PC-9 (cell line): ENCODE data around the gene FAM171A2. TPM values are rescaled to one million over a fixed set of nuclear protein-coding genes. Genes with fewer than 3 reads are reported as not detected.
"Not testable (repeated sequence)": the region's sequence is repeated elsewhere in the genome, so short reads cannot be mapped to it uniquely, and the experiment has no call there.

Experiments
- BruUV-seq: library from RNA; stranded (reverse); fragments of 400-500 nt; replicated peaks from 2 replicates; lab custom pipeline; 2021; lab: Mats Ljungman, UMichigan
- CTCF ChIA-PET: fragments of 300-600 bp; sonication (Branson Sonifier 250); formaldehyde crosslinking; loops from one replicate; lab custom pipeline; 2022; ENCODE audit warnings: antibody characterized with exemption; lab: Charles Lee
- POLR2A ChIA-PET: fragments of 300-600 bp; sonication (Branson Sonifier 250); formaldehyde crosslinking; loops from one replicate; lab custom pipeline; 2022; ENCODE audit warnings: antibody characterized with exemption; ENCODE audit not compliant: unreplicated experiment; lab: Charles Lee
- DNase-seq, 2 experiments: peaks; one replicate each; pipeline versions ENCODE4 v3.0.0 to v3.0.0-alpha.2; 2015 to 2022; ENCODE audit warnings: mixed read lengths in 1 of 2
- H2AFZ ChIP-seq: fragments of 200-600 bp; sonication (generic); 2 replicates; pipeline ENCODE4 v1.8.1; 2017; ENCODE audit warnings: antibody characterized with exemption
- H3F3A ChIP-seq: fragments of 200-600 bp; sonication (generic); 2 replicates; pipeline ENCODE4 v1.8.1; 2017; ENCODE audit warnings: antibody characterized with exemption, mild to moderate bottlenecking, low read depth; ENCODE audit not compliant: insufficient read depth
- H3K27ac ChIP-seq: fragments of 200-600 bp; sonication (generic); 2 replicates; pipeline ENCODE4 v1.6.1; 2016; ENCODE audit warnings: mixed run types
- H3K27me3 ChIP-seq: fragments of 200-600 bp; sonication (generic); 2 replicates; pipeline ENCODE4 v1.6.1; 2016; ENCODE audit warnings: low read depth, mixed run types; ENCODE audit not compliant: insufficient read depth
- H3K36me3 ChIP-seq: fragments of 200-600 bp; sonication (generic); 2 replicates; pipeline ENCODE4 v1.6.1; 2016; ENCODE audit warnings: low read depth, mixed run types
- H3K4me1 ChIP-seq: fragments of 200-600 bp; sonication (generic); replicated peaks from 2 replicates; pipeline ENCODE4 v1.6.1; 2016; ENCODE audit warnings: mixed run types; ENCODE audit not compliant: insufficient read depth
- H3K4me2 ChIP-seq: fragments of 200-600 bp; sonication (generic); 2 replicates; pipeline ENCODE4 v1.6.1; 2017; ENCODE audit warnings: mixed run types
- H3K4me3 ChIP-seq: fragments of 200-600 bp; sonication (generic); 2 replicates; pipeline ENCODE4 v1.6.1; 2016; ENCODE audit warnings: mixed run types
- H3K79me2 ChIP-seq: fragments of 200-600 bp; sonication (generic); 2 replicates; pipeline ENCODE4 v1.6.1; 2017; ENCODE audit warnings: low read depth, mixed run types
- H3K9me2 ChIP-seq: fragments of 200-600 bp; sonication (generic); 2 replicates; pipeline ENCODE4 v1.8.1; 2017; ENCODE audit warnings: mild to moderate bottlenecking; ENCODE audit not compliant: insufficient read depth
- H3K9me3 ChIP-seq: fragments of 200-600 bp; sonication (generic); 2 replicates; pipeline ENCODE4 v1.8.1; 2016; ENCODE audit warnings: low read depth; ENCODE audit not compliant: insufficient read depth
- H4K20me1 ChIP-seq: fragments of 200-600 bp; sonication (generic); 2 replicates; pipeline ENCODE4 v1.8.1; 2017; ENCODE audit not compliant: insufficient read depth
- CTCF ChIP-seq: fragments of 200-600 bp; sonication (generic); conservative IDR thresholded peaks from 2 replicates; pipeline ENCODE4 v1.6.1; 2017; ENCODE audit warnings: mixed run types, antibody characterized with exemption, mild to moderate bottlenecking, moderate library complexity
- EZH2 ChIP-seq: fragments of 200-600 bp; sonication (generic); IDR thresholded peaks from 2 replicates; pipeline ENCODE4 v1.8.0; 2017; ENCODE audit warnings: antibody characterized with exemption, low read depth
- intact Hi-C: fragments of 100-400 bp; cut with micrococcal nuclease; formaldehyde crosslinking; loops from one replicate; pipeline ENCODE4 v1.10.0; 2022; ENCODE audit not compliant: unreplicated experiment
- total RNA-seq: library from RNA; stranded (reverse); gene quantifications from 2 replicates; pipeline ENCODE4 v1.2.3, GENCODE V29; 2021

The FAM171A2 gene
- total RNA-seq, 1 experiment from 2014 or later = 8.3 TPM

- no peak overlapping the region for H3K4me3 ChIP-seq
- H3K36me3 ChIP-seq = peaks cover 7% of the 10 kb centered on the region; the same call in 1 of the 2 replicates
- CTCF ChIA-PET = no interaction called here
- POLR2A ChIA-PET = no interaction called here
- no peaks in the 10 kb centered on the region for H3K79me2 ChIP-seq
- no peak for TF ChIP-seq CTCF
- H2AFZ ChIP-seq = no peak overlapping the region
- H3K9me2 ChIP-seq = no peaks in the 10 kb centered on the region
- H3K27me3 ChIP-seq = no peaks in the 10 kb centered on the region
- no peaks in the 10 kb centered on the region for H3K9me3 ChIP-seq
- BruUV-seq = no TSS peak
- H4K20me1 ChIP-seq = no peaks in the 10 kb centered on the region
- H3K4me1 ChIP-seq = no peaks in the 10 kb centered on the region
- H3K4me2 ChIP-seq = no peak overlapping the region
- intact Hi-C loops = no loop called here
- H3K27ac ChIP-seq = no peak overlapping the region
- peaks cover 4% of the 10 kb centered on the region for H3F3A ChIP-seq
- no peak for DNase-seq
Measured at GRCh38 chr17:44397479-44398440, 34.1 kb upstream of the FAM171A2 start.

GRCh38 chr17:44396946-44397345, 33.3 kb upstream of the FAM171A2 start:
- DNase-seq = no peak
- H3K4me3 ChIP-seq = no peak overlapping the region
- TF ChIP-seq EZH2 (no peak), CTCF (no peak)
- no peaks in the 10 kb centered on the region for H3K79me2 ChIP-seq
- no peaks in the 10 kb centered on the region for H3K4me1 ChIP-seq
- no peaks in the 10 kb centered on the region for H3K9me2 ChIP-seq
- no peak overlapping the region for H3K4me2 ChIP-seq
- BruUV-seq = no TSS peak
- H3K27ac ChIP-seq = no peak overlapping the region
- intact Hi-C loops = no loop called here
- no peak overlapping the region for H2AFZ ChIP-seq
- POLR2A ChIA-PET = interaction anchor here (0.6 kb wide), 1 partner anchor 459 kb away, joined by 5 read pairs; no protein-coding TSS in a partner anchor
- H4K20me1 ChIP-seq = no peaks in the 10 kb centered on the region
- H3F3A ChIP-seq = peaks cover 4% of the 10 kb centered on the region
- H3K27me3 ChIP-seq = no peaks in the 10 kb centered on the region
- no peaks in the 10 kb centered on the region for H3K9me3 ChIP-seq
- CTCF ChIA-PET = no interaction called here
- peaks cover 7% of the 10 kb centered on the region; the same call in 1 of the 2 replicates for H3K36me3 ChIP-seq

GRCh38 chr17:44394833-44395232, 31.2 kb upstream of the FAM171A2 start:
- Histone ChIP-seq H3K4me2 (no peak overlapping the region), H3K4me3 (no peak overlapping the region), H3K4me1 (no peaks in the 10 kb centered on the region), H3K9me3 (no peaks in the 10 kb centered on the region), H3K36me3 (no peaks in the 10 kb centered on the region), H3K27ac (no peak overlapping the region), H2AFZ (no peak overlapping the region), H3K79me2 (no peaks in the 10 kb centered on the region), H3F3A (peaks cover 4% of the 10 kb centered on the region), H3K9me2 (no peaks in the 10 kb centered on the region), H4K20me1 (no peaks in the 10 kb centered on the region), H3K27me3 (no peaks in the 10 kb centered on the region)
- TF ChIP-seq CTCF (no peak), EZH2 (no peak)
- BruUV-seq = no TSS peak
- no peak for DNase-seq
- intact Hi-C loops = no loop called here
- POLR2A ChIA-PET = no interaction called here
- CTCF ChIA-PET = no interaction called here

GRCh38 chr17:44394112-44394511, 30.5 kb upstream of the FAM171A2 start:
- DNase-seq, H3K9me2 ChIP-seq, intact Hi-C loops, H3K4me3 ChIP-seq, CTCF ChIA-PET, H3K4me1 ChIP-seq, H4K20me1 ChIP-seq, H3K4me2 ChIP-seq, H3K36me3 ChIP-seq, H3K27me3 ChIP-seq, H3K27ac ChIP-seq, H2AFZ ChIP-seq, H3F3A ChIP-seq, H3K79me2 ChIP-seq, BruUV-seq, H3K9me3 ChIP-seq: not testable (repeated sequence)
- POLR2A ChIA-PET = interaction anchor here (0.7 kb wide), 1 partner anchor 31 kb away, joined by 11 read pairs; no protein-coding TSS in a partner anchor
